ENCODE data around the gene FBXL7.

DNA sequence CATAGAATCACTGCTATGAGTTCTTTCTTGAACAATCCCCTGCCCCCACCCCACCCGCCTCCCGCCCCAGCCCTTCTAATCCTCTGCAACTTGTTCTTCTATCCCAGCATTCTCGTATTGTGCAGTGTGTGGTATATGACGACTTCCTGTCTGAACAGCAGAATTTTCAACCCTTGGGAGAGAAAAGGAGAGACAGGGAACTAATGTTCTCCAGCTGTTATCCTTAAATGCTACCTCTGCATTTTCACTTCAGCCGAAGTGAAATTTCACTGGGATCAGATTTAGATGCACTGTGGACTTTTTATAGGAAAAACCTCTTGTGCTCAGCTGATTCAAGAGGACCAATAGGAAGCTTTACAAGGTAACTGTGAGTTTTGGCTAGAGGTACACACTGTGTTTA, 2.2 kb downstream of the FBXL7 start:
- TF ChIP-seq, protein P1, sequence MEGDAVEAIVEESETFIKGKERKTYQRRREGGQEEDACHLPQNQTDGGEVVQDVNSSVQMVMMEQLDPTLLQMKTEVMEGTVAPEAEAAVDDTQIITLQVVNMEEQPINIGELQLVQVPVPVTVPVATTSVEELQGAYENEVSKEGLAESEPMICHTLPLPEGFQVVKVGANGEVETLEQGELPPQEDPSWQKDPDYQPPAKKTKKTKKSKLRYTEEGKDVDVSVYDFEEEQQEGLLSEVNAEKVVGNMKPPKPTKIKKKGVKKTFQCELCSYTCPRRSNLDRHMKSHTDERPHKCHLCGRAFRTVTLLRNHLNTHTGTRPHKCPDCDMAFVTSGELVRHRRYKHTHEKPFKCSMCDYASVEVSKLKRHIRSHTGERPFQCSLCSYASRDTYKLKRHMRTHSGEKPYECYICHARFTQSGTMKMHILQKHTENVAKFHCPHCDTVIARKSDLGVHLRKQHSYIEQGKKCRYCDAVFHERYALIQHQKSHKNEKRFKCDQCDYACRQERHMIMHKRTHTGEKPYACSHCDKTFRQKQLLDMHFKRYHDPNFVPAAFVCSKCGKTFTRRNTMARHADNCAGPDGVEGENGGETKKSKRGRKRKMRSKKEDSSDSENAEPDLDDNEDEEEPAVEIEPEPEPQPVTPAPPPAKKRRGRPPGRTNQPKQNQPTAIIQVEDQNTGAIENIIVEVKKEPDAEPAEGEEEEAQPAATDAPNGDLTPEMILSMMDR (IDR thresholded peaks at IDR 0.05; ENCODE audit: low read depth, low read length, poor library complexity, severe bottlenecking) = no peak
- no peak for TF ChIP-seq EZH2phosphoT487 (IDR thresholded peaks at IDR 0.05; ENCODE audit: borderline replicate concordance, low read length)
